Measurements from ENCODE around the gene APOBEC4.
"Not testable (repeated sequence)": the region's sequence is repeated elsewhere in the genome, so short reads cannot be mapped to it uniquely, and the experiment has no call there.

APOBEC4 gene, protein sequence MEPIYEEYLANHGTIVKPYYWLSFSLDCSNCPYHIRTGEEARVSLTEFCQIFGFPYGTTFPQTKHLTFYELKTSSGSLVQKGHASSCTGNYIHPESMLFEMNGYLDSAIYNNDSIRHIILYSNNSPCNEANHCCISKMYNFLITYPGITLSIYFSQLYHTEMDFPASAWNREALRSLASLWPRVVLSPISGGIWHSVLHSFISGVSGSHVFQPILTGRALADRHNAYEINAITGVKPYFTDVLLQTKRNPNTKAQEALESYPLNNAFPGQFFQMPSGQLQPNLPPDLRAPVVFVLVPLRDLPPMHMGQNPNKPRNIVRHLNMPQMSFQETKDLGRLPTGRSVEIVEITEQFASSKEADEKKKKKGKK

GRCh38 chr1:183652547-183653461 lies at the start of gene APOBEC4:
APOBEC4 (minus strand) TSS chr1:183653316; CDS start chr1:183648781, 4,535 bp downstream.
- DNase-seq, result no peak

DNA sequence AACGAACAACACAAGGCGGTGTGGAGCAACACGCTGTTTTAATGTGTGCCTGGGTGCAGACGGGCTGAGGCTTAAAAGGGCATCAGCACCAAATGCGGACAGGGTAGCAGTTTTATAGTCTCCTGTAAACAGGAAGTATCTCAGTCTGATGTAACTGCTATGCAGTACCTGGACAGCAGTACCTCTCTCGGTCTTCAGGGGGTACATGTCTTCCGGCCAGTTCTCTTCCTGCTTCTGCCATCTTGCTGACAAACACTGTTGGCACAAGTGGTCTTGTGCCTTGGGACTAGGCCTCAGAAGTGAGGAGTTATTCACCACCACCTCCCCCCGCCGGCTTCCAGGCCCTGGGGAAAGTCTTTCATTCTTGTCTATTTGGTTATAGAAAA lies 49.7 kb upstream of the APOBEC4 start:
- DNase-seq, result no peak

DNA sequence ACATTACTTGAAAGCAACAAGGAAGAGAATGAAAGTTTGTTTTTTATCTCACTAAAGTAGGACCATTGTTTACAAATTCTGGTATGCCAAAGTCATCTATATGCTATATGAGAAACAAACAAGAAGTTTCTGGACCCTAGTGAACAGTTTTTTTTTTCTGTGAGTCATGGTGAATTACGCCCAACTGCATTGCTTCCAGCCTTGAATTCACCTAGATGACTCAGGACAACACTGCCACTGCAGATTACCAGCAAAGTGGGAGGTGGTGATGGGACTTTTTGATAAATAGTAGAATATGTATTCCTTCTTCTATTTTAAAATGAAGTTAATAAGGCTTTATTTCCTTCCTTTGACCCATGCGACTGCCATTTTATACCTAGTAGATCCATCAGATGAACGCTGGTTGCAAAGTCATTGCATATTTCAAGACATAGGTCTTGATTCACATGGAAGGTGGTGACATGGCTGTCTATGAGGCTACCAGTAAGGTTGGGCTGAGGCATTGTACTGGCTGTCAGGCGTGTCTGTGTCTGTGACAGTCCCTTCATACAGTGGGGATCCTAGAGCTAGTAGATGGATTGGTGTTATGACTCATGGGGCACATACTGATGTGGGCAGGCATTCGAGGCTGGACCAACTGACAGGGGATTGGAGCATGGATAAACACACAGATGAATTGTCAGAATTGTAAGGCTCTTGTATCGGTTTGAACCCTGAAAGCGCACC lies 49.1 kb upstream of the APOBEC4 start:
- DNase-seq, result no peak

DNA sequence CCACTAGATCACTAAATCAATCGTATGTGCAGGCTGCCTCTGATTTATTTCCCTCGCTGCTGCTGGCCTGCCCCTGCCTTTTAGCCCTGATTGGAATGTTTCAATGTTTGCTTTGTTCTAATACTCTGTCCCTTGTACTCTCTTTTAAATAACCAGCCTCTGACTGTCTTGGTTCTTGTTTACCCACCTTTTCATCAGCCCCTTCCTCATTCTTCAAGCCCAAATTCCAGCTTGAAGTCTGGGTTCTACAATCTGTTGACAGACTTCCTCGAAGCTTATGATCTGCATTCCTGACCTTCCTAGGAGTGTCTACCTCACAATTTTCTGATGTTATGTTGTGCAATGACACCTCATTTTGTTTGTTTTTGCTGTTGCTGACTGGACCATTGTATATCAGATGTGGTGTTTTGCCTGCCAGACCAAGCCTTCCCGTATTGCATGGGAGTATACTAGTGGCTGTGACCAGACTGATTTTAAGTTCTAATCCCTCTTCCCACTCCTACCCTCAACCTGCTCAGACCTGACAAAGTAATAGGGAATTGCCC lies 46.6 kb upstream of the APOBEC4 start:
- DNase-seq, result no peak

GRCh38 chr1:183697814-183698590 lies 44.9 kb upstream of the APOBEC4 start:
- no peak for DNase-seq

- DNase-seq, result no peak
Measured at GRCh38 chr1:183696981-183697380, 43.9 kb upstream of the APOBEC4 start.

DNA sequence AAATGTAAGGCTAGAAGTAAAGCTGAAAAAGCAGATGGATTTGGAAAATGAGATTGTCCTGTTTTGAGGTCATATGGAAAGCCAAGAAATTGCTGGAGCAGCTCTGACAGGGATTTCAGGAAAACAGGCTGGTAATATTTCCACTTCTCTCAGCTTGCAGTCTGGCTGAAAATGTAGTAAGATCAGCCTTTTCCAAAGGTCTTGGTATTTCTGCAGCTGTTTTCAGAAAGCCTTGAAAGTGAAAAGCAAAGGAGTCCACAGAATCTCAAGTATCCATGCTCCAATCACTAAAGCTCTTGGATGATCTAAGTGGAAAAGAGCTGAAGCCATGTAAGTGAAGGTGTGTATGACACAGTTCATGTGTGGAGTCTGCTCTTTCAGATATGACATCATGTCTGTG lies 41.6 kb upstream of the APOBEC4 start:
- no peak for DNase-seq

DNA sequence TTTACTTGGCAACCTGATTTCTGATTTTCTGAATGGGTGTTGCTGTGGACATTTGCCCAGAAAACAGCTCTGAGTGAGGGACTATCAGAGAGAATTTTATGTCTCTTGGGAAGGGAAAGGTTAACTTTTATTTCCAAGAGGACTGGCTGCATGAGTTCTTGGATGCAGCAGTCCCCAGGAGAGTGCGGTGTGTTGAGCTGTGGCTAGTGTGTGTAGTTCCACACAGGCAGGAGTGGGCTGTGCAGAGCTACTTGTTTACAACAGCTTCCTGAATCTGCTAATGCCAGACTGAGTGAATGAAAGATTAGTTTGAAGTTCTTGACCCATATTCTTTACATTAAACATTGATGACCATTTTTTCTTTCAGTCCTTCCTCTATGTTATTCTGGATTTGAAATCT lies 41.0 kb upstream of the APOBEC4 start:
- no peak for DNase-seq

GRCh38 chr1:183693521-183693920 lies 40.4 kb upstream of the APOBEC4 start:
- no peak for DNase-seq

DNA sequence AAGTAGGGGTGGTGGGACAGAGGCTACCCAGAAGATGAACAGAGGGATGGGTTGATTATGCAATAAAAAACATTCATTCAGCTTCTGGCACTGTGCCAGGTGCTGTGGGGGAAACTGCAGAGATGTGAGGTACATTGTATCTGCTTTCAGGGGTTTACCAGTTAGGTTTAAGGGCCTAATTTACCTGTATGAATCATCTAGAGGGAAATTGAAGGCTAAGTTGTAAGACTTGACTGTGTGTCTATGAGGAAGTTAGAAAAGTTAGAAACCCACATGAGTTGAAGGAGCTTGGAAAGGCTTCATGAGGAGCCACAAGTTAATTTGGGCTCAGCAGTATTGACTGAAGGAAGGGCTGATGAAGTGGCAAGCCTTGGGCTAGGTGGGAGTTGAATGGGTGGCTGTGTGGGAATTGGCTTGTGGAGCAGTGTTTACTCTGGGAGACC lies 36.7 kb upstream of the APOBEC4 start:
- DNase-seq, result no peak

- DNase-seq, result no peak
Measured at GRCh38 chr1:183688341-183689060, 35.4 kb upstream of the APOBEC4 start.

DNA sequence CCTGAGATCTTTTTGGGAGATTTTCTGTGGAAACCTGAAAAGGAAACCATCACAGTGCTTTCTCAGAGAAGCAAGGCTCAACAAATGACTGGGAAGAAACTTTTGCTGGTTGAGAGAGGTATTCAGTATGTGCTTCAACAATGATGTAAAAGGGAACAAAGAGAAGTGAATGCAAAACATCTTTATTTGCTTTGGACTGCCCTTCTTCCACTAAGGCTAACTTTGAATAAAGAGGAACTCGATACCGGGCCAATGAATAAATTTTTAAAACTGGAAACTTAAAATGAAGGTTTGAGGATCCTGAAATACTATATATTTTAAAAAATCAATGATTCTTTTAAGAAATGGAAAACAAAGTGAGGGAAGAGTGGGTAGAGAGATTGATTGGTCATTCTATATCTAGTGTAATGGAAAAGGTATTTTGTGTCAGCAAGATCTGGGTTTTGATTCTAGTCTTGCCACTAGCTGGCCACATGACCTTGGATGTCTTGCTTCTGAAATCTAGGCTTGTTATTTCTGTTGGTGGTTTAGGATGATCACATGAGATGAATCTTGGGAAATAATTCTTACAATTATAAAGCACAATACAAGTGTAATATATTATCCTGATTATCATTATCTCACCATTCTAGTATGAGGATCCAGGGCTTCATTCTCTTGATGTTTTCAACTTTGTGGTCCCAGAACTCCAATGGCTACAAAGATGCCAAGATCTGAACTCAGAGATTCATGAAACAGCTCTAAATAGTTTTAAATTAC lies 34.6 kb upstream of the APOBEC4 start:
- no peak for DNase-seq

DNA sequence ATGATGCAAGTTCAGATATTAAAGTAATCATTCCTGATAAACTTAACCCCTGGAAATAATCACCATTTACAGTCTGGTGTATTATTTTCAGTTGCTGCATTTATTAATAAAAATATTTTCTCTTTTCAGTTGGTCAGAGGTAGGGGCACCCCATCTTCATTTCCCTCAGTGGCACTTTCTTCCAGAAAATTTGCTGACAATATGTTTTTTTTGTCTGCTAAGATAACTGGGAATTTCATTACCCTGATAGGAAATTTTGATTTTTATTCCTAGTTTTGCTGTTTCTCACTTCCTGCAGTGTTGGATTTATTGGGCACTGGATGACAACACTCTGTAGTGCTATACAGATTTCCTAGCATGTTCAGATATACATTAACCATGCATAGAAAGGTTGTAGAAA lies 33.1 kb upstream of the APOBEC4 start:
- DNase-seq, result no peak

DNA sequence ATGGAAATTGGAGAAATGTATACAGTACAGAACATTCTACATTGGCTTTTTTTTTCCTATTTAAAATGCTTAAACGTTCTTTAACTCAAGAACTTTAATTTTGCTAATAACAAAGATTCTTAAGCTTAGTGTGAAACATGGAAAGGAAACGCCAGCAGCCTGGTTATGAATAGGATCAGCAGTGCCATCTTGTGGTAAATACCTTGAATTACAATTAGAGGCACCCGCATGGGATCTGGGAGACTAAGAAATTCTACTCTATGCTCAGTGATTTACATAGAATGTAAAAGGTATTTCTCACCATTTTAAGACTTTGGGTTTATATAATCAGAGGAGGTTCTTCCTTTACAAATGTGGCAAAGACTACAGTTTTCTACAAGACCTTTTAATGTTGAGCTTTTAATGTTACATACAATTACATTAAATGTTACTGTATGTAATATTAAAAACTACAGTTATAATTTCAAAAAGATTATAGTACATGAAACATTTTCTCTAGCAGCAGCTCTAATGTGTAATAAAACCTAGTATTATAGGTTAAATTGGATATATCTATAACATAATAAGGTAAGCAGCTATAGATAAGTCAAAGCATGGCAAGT lies 32.1 kb upstream of the APOBEC4 start:
- DNase-seq, result peak in 1 of 2 experiments; percentile 41

GRCh38 chr1:183679363-183679762 lies 26.2 kb upstream of the APOBEC4 start:
- not testable (repeated sequence) for DNase-seq

DNA sequence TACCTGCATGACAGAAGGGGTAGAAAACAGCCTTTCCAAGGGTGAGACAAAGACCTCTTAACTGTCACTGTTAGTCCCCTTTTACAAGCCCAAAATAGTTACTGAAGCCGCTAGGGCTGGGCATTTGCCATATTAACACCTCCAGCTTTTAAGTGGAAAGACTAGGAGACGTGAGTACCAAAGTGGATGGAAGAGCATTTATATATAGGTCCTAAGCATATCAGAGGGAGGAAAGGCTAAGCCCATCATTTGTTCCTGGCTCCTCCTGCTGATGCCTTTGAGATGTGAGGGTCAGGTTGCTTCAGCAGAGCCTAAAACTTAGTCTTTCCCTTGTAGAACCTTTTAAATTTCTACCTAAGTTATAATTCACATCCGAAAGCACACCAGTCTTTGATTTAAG lies 25.7 kb upstream of the APOBEC4 start:
- DNase-seq, result no peak

GRCh38 chr1:183676586-183677189 lies 23.6 kb upstream of the APOBEC4 start:
- DNase-seq, result no peak

GRCh38 chr1:183675883-183676585 lies 22.9 kb upstream of the APOBEC4 start:
- no peak for DNase-seq

GRCh38 chr1:183675381-183675780 lies 22.3 kb upstream of the APOBEC4 start:
- no peak for DNase-seq
